ENCODE measurements around the gene SLU7. TPM values are rescaled to one million over a fixed set of nuclear protein-coding genes. Genes with fewer than 3 reads are reported as not detected.
A peak's percentile ranks its signal among the peaks of the same experiment; 100 is the strongest.

Gene SLU7
- total RNA-seq, 1 donor from 2014 or later = 54.1 TPM

DNA sequence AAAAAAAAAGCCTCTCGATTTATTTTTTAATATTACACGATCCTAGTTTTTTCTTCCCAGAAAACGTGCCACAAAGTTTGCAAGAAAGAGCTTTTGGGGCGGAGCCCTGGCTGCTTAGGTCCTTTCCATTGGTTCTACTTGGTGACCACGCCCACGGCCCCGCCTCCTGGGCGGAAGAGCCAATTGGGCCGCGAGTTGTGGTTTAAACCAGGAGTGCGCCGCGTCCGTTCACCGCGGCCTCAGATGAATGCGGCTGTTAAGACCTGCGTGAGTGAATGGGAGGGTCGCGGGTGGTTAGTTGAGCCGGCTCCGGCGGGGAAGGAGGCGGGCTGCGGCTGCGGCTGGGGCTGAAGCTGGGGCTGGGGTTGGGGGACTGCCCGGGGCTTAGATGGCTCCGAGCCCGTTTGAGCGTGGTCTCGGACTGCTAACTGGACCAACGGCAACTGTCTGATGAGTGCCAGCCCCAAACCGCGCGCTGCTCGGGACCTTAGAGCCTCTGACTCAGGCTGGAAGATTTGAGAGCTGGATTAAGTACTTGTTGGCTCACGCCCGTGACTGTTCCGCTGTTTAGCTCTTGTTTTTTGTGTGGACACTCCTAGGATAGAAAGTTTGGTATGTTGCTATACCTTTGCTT is 2.9 kb upstream of the SLU7 start, which contains the start of gene PTTG1:
Gene PTTG1, plus strand, starts transcription at position 231 of the 634 bp plus-strand sequence. CDS start 458 bp downstream, outside the sequence.
- Mint-ChIP-seq H3K4me1 (ENCODE audit: unreplicated experiment) (peaks cover 66% of the 10 kb centered on the region), H3K9me3 (ENCODE audit: unreplicated experiment) (no peaks in the 10 kb centered on the region), H3K27me3 (ENCODE audit: unreplicated experiment) (no peaks in the 10 kb centered on the region), H3K4me3 (ENCODE audit: unreplicated experiment) (peak within 1 kb of the TSS; percentile 92), H3K27ac (ENCODE audit: unreplicated experiment) (peak within 1 kb of the TSS; percentile 91), H3K36me3 (ENCODE audit: unreplicated experiment) (no peaks in the 10 kb centered on the region)
- peak; percentile 97 for DNase-seq (ENCODE audit: extremely low spot score, unreplicated experiment)
- TF ChIP-seq CTCF (IDR thresholded peaks at IDR 0.05) = no peak

DNA sequence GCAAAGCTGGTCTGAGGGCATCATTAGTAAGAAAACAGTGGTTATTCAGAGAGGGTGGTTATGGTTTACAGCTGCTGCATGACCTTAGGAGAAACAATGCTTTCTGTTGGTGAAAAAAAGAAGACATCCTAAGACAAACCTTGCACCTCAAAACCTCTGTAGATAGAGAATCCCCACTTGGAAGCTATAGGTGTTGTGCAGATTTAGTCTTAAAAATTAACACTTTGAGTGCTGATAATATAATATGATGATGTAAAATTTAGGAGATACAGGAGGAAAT is 1.4 kb upstream of the SLU7 start:
- Mint-ChIP-seq H3K4me1 (ENCODE audit: unreplicated experiment) (peaks cover 62% of the 10 kb centered on the region), H3K27me3 (ENCODE audit: unreplicated experiment) (no peaks in the 10 kb centered on the region), H3K27ac (ENCODE audit: unreplicated experiment) (peak overlapping the region; percentile 97), H3K4me3 (ENCODE audit: unreplicated experiment) (peak overlapping the region; percentile 95), H3K36me3 (ENCODE audit: unreplicated experiment) (no peaks in the 10 kb centered on the region), H3K9me3 (ENCODE audit: unreplicated experiment) (no peaks in the 10 kb centered on the region)
- TF ChIP-seq CTCF (IDR thresholded peaks at IDR 0.05) = no peak
- no peak for DNase-seq (ENCODE audit: extremely low spot score, unreplicated experiment)

- peaks cover 56% of the 10 kb centered on the region for H3K4me1 Mint-ChIP-seq (ENCODE audit: unreplicated experiment)
- no peaks in the 10 kb centered on the region for H3K9me3 Mint-ChIP-seq (ENCODE audit: unreplicated experiment)
- H3K27me3 Mint-ChIP-seq (ENCODE audit: unreplicated experiment) = no peaks in the 10 kb centered on the region
- H3K27ac Mint-ChIP-seq (ENCODE audit: unreplicated experiment) = peak overlapping the region; percentile 97
- DNase-seq (ENCODE audit: extremely low spot score, unreplicated experiment) = no peak
- peaks cover 4% of the 10 kb centered on the region for H3K36me3 Mint-ChIP-seq (ENCODE audit: unreplicated experiment)
- TF ChIP-seq CTCF (IDR thresholded peaks at IDR 0.05) = no peak
- peak overlapping the region; percentile 95 for H3K4me3 Mint-ChIP-seq (ENCODE audit: unreplicated experiment)
These were observed 813 bp upstream of the SLU7 start for GRCh38 chr5:160419458-160420330.

DNA sequence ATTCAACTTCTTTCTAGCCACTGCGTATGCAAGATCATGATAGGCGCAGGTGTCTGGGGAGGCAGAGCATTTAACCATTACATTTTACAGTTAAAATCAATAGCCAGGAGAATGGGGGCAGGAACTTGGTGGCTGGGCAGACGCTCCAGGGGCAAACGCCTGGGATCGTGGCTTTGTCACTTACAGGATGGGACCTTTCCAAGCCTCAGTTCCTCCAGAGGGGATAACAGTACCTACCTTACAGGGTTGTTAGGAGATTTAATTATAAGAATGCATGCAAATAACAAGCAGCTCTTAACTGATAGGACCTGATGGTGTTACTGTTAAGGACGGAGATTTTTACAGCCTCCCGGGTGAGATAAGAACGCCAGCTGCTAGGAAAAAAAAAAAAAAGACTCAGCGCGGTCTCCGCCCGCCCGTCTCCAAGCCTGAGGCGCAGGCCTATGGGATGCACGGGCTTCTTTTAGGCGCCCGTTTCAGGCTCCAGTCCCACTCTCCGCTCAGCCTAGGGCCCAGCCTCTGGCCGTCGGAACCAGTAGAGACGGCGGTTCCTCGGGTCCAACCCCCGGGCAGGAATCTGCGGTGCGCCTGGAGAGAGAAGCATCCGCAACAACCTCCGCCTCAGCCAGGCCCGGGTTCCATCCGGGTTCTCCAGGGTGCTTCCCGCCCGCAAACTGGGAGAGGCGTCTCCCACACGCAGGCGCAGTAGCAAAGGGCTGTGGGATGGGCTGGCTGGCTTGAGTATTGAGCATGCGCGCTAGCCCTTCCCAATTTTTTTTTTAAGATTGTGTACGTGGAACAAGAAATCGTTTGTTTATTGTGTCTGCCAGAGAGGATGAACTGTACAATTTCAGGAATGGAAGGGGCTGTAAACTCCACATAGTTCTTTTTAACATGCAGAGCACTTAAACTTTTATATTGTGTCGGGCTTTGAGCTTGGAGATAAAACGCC is 19.2 kb downstream of the SLU7 start, which contains the start of gene FAM200C:
Gene FAM200C, minus strand, starts transcription at position 653 of the 952 bp plus-strand sequence. CDS start 4,564 bp downstream, outside the sequence.
- Mint-ChIP-seq H3K4me1 (ENCODE audit: unreplicated experiment) (peaks cover 22% of the 10 kb centered on the region), H3K4me3 (ENCODE audit: unreplicated experiment) (peak within 1 kb of the TSS; percentile 91), H3K9me3 (ENCODE audit: unreplicated experiment) (no peaks in the 10 kb centered on the region), H3K36me3 (ENCODE audit: unreplicated experiment) (peaks cover 19% of the 10 kb centered on the region), H3K27ac (ENCODE audit: unreplicated experiment) (peak within 1 kb of the TSS; percentile 95), H3K27me3 (ENCODE audit: unreplicated experiment) (no peaks in the 10 kb centered on the region)
- no peak for TF ChIP-seq CTCF (IDR thresholded peaks at IDR 0.05)
- DNase-seq (ENCODE audit: extremely low spot score, unreplicated experiment) = peak; percentile 97

Measured in osteocyte (in vitro differentiated cells).